ENCODE results near the gene OPCML.

DNA sequence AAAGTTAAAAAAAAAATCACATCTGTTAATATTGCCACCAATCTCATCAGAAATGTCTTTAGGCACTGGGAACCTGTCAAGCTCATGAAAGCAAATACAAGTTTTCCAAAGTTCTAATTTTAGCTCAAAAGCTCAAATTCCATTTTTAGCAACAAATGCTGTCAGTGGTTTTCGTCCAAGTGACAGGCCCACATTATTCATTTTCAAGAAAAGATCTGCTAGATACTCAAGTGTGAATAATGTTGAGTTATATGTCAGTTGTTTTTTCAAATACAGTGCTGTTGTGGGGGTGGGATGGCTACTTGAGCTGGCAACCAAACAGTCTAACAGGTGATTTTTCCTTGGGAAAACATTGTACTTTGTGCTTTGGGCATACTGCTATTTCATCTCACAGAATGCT is 1072.6 kb downstream of the OPCML start:
- TF ChIP-seq, protein P1, sequence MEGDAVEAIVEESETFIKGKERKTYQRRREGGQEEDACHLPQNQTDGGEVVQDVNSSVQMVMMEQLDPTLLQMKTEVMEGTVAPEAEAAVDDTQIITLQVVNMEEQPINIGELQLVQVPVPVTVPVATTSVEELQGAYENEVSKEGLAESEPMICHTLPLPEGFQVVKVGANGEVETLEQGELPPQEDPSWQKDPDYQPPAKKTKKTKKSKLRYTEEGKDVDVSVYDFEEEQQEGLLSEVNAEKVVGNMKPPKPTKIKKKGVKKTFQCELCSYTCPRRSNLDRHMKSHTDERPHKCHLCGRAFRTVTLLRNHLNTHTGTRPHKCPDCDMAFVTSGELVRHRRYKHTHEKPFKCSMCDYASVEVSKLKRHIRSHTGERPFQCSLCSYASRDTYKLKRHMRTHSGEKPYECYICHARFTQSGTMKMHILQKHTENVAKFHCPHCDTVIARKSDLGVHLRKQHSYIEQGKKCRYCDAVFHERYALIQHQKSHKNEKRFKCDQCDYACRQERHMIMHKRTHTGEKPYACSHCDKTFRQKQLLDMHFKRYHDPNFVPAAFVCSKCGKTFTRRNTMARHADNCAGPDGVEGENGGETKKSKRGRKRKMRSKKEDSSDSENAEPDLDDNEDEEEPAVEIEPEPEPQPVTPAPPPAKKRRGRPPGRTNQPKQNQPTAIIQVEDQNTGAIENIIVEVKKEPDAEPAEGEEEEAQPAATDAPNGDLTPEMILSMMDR (conservative IDR thresholded peaks at IDR 0.05; ENCODE audit: low read length), result no peak
- TF ChIP-seq EZH2phosphoT487 (IDR thresholded peaks at IDR 0.05; ENCODE audit: borderline replicate concordance), result no peak
